Activated CD4-positive, alpha-beta memory T cell treated with anti-CD3 and anti-CD28 coated beads for 36 hours (primary cell): ENCODE measurements around the gene DYNLT2B. TPM values are rescaled to one million over a fixed set of nuclear protein-coding genes. Genes with fewer than 3 reads are reported as not detected.
A peak's percentile ranks its signal among the peaks of the same experiment; 100 is the strongest.

Experiments used
- CTCF ChIA-PET: fragments of 350-600 bp; sonication (Branson Sonifier 250); formaldehyde crosslinking; loops from one replicate; lab custom pipeline; 2021; ENCODE audit warnings: antibody characterized with exemption, inconsistent platforms; lab: Charles Lee
- POLR2A ChIA-PET: fragments of 350-600 bp; sonication (Branson Sonifier 250); formaldehyde crosslinking; loops from one replicate; lab custom pipeline; 2021; ENCODE audit warnings: antibody characterized with exemption; lab: Charles Lee
- DNase-seq: peaks from one replicate; pipeline ENCODE4 v3.0.0-alpha.2; 2020
- H3K27ac Mint-ChIP-seq: one replicate; pipeline ENCODE4 v1.8.0; 2021; ENCODE audit warnings: mixed read lengths
- H3K27me3 Mint-ChIP-seq: one replicate; pipeline ENCODE4 v1.8.0; 2021; ENCODE audit warnings: mixed read lengths
- H3K36me3 Mint-ChIP-seq: one replicate; pipeline ENCODE4 v1.8.0; 2021; ENCODE audit warnings: mixed read lengths
- H3K4me1 Mint-ChIP-seq: one replicate; pipeline ENCODE4 v1.8.0; 2021; ENCODE audit warnings: low read depth, mixed read lengths
- H3K4me3 Mint-ChIP-seq: one replicate; pipeline ENCODE4 v1.8.0; 2021; ENCODE audit warnings: mild to moderate bottlenecking, mixed read lengths
- H3K9me3 Mint-ChIP-seq: one replicate; pipeline ENCODE4 v1.8.0; 2021; ENCODE audit warnings: mixed read lengths
- intact Hi-C: fragments of 100-400 bp; cut with micrococcal nuclease; formaldehyde crosslinking; loops from one replicate; pipeline ENCODE4 v1.15.1; 2023
- total RNA-seq, 2 experiments: library from RNA; stranded (reverse); gene quantifications; one replicate each; pipeline ENCODE4 v1.2.3, GENCODE V29; 2021

DYNLT2B gene
- total RNA-seq, 2 experiments from 2014 or later, result 15.8 to 17.1 TPM

DNA sequence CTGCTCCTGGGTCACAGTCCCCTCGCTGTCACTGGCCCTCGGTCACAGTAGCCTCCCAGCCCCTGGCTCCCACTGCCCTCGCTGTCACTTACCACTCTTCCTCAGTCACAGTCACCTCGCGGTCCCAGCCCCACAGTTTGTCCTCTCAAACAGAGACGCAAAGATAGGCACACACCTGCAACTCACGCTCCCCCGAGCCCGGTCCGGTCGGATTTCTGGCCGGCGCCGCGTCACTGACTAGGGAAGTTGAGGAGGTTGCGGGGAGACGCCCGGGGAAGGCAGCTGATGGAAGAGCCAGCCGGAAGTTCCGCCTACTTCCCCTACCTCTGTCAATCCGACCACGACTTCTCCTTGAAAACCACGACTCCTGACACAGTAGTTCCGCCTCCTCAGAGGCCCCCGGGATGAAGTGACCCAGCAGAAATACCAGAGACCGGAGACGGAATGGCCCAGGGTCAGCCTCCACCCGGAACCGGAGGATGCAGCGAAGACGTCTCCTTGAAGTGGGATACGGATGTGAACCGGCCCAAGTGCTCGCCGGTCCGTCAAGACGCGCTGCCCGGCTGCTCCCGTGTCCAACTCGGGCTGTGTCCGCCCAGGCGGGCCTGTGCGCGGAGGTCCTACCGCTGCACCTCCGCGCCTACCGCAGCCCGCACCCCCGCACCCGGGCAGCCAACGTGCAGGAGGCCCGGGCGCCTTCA lies 30.4 kb downstream of the DYNLT2B start, which contains the start of gene PCYT1A:
PCYT1A (minus strand) TSS at position 287 of the 701 bp plus-strand sequence. CDS start 17,195 bp downstream, outside the sequence.
- Mint-ChIP-seq H3K4me3 (peak within 1 kb of the TSS; percentile 100), H3K36me3 (peaks cover 8% of the 10 kb centered on the region), H3K9me3 (no peaks in the 10 kb centered on the region), H3K4me1 (peaks cover 39% of the 10 kb centered on the region), H3K27me3 (no peaks in the 10 kb centered on the region), H3K27ac (peak within 1 kb of the TSS; percentile 98)
- peak; percentile 87 for DNase-seq
- intact Hi-C loops, result loop anchor here (1.0 kb wide), 4 partner anchors 8 to 216 kb away; partner anchors contain the start of gene RNF168
- POLR2A ChIA-PET, result interaction anchor here (0.6 to 1.5 kb wide), 2 partner anchors 215 to 216 kb away, joined by 3 read pairs; partner anchors contain the start of gene RNF168
- CTCF ChIA-PET, result no interaction called here

- intact Hi-C loops, result loop anchor here (1.0 kb wide), 4 partner anchors 8 to 216 kb away; partner anchors contain the start of gene RNF168
- peak; percentile 49 for DNase-seq
- Mint-ChIP-seq H3K27me3 (no peaks in the 10 kb centered on the region), H3K4me3 (peak overlapping the region; percentile 100), H3K4me1 (peaks cover 42% of the 10 kb centered on the region), H3K27ac (peak overlapping the region; percentile 98), H3K9me3 (no peaks in the 10 kb centered on the region), H3K36me3 (peaks cover 8% of the 10 kb centered on the region)
- CTCF ChIA-PET, result no interaction called here
- POLR2A ChIA-PET, result interaction anchor here (1.5 kb wide), 1 partner anchor 216 kb away, joined by 3 read pairs; the partner anchor contains the start of gene RNF168
Measured at GRCh38 chr3:196287090-196287439, 31.0 kb downstream of the DYNLT2B start.

DNA sequence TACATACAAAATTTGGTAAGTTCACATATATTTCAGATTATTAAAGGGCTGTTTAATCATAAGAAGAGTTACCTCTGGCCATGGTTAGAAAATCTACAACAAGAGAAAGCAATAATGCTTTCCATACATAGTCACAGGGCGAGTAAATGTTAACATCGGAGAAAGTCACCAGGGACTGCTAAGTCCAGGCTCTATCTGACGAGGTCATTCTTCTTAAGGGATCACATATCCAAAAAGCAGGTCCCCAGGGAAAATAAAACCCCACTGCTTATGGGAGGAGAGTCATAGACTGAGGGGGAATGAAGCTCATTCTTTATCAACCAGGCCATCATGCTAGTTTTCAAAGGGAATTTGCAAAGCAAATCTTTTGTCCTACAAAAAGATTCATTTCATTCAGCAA lies 33.6 kb downstream of the DYNLT2B start:
- Mint-ChIP-seq H3K27ac (no peak overlapping the region), H3K9me3 (no peaks in the 10 kb centered on the region), H3K36me3 (peaks cover 8% of the 10 kb centered on the region), H3K4me3 (no peak overlapping the region), H3K4me1 (peaks cover 65% of the 10 kb centered on the region), H3K27me3 (no peaks in the 10 kb centered on the region)
- no peak for DNase-seq
- POLR2A ChIA-PET, result no interaction called here
- CTCF ChIA-PET, result interaction anchor here (1.1 kb wide), 1 partner anchor 245 kb away, joined by 3 read pairs; no protein-coding TSS in a partner anchor
- intact Hi-C loops, result no loop called here

GRCh38 chr3:196281962-196282361 lies 36.1 kb downstream of the DYNLT2B start:
- intact Hi-C loops, result no loop called here
- H3K27ac Mint-ChIP-seq, result no peak overlapping the region
- no peak overlapping the region for H3K4me3 Mint-ChIP-seq
- peaks cover 77% of the 10 kb centered on the region for H3K4me1 Mint-ChIP-seq
- peaks cover 7% of the 10 kb centered on the region for H3K36me3 Mint-ChIP-seq
- H3K27me3 Mint-ChIP-seq, result no peaks in the 10 kb centered on the region
- no peaks in the 10 kb centered on the region for H3K9me3 Mint-ChIP-seq
- ChIA-PET POLR2A (interaction anchor here (0.8 kb wide), 1 partner anchor 12 kb away, joined by 3 read pairs; no protein-coding TSS in a partner anchor), CTCF (interaction anchor here (0.6 to 1.8 kb wide), 3 partner anchors 22 to 241 kb away, joined by 3 to 7 read pairs (median 3); no protein-coding TSS in a partner anchor)
- no peak for DNase-seq

DNA sequence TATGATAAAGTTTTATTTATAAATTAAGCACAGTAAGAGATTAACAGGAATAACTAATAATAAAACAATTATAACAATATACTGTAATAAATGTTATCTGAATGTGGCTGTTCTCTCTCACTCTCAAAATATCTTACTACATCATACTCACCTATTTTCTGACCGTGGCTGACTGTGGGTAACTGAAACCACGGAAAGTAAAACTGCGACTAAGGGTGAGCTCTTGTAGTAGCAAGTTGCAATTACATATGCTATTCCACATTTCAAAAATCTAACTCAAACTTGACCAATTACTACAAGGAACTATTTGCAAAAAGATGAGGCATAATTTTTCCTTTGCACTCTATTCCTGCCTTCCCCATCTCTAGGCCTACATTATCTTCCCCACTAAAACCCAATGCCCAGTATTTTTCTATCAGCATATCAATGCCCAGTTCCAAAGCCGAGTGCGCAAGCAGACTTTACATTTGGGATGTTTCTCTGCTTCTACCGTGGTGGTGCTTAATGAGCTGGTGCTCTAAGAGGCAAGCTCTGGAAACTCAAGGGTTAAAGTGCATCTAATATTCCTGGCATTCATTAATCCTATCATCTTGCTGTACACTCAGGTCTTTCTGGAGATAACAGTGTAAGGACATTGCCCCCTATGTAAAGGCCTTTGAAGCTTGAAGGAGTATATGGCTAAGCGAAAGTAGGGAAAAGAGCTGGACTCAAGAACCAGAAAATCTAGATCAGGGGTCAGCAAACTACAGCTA lies 37.2 kb downstream of the DYNLT2B start:
- ChIA-PET CTCF (interaction anchor here (0.9 to 1.8 kb wide), 4 partner anchors 21 to 242 kb away, joined by 3 to 7 read pairs (median 4); partner anchors contain the start of gene DYNLT2B), POLR2A (no interaction called here)
- Mint-ChIP-seq H3K27ac (peak overlapping the region; percentile 16), H3K36me3 (peaks cover 6% of the 10 kb centered on the region), H3K9me3 (no peaks in the 10 kb centered on the region), H3K4me3 (no peak overlapping the region), H3K27me3 (no peaks in the 10 kb centered on the region), H3K4me1 (peaks cover 68% of the 10 kb centered on the region)
- peak; percentile 64 for DNase-seq
- intact Hi-C loops, result no loop called here

DNA sequence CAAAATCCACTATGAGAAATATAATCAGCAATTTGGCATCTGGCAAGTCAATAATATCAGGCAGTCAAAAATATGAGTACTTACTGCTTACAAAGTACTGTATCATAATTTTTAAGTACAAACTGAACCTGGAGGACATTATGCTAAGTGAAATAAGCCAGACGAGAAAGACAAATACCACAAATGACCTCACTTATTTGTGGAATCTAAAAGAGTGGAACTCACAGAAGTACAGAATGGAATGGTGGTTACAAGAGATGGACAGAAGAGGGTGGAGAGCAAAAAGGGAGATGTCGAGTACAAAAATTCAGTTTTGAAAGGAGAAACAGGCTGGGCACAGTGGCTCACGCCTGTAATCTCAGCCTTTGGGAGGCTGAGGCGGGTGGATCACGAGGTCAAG lies 42.9 kb downstream of the DYNLT2B start:
- CTCF ChIA-PET, result interaction anchor here (0.6 to 1.0 kb wide), 2 partner anchors 139 to 254 kb away, joined by 3 to 4 read pairs; no protein-coding TSS in a partner anchor
- DNase-seq, result no peak
- Mint-ChIP-seq H3K27ac (peak overlapping the region; percentile 90), H3K27me3 (no peaks in the 10 kb centered on the region), H3K36me3 (peaks cover 17% of the 10 kb centered on the region), H3K4me3 (peak overlapping the region; percentile 53), H3K4me1 (peaks cover 67% of the 10 kb centered on the region), H3K9me3 (no peaks in the 10 kb centered on the region)
- intact Hi-C loops, result no loop called here
- POLR2A ChIA-PET, result interaction anchor here (0.9 kb wide), 1 partner anchor 43 kb away, joined by 3 read pairs; the partner anchor contains the start of gene DYNLT2B

GRCh38 chr3:196274585-196274984 lies 43.5 kb downstream of the DYNLT2B start:
- Mint-ChIP-seq H3K27me3 (no peaks in the 10 kb centered on the region), H3K9me3 (no peaks in the 10 kb centered on the region), H3K36me3 (peaks cover 19% of the 10 kb centered on the region), H3K27ac (peak overlapping the region; percentile 90), H3K4me3 (peak overlapping the region; percentile 53), H3K4me1 (peaks cover 67% of the 10 kb centered on the region)
- DNase-seq, result peak; percentile 81
- CTCF ChIA-PET, result interaction anchor here (0.6 to 1.0 kb wide), 2 partner anchors 140 to 254 kb away, joined by 3 to 4 read pairs; no protein-coding TSS in a partner anchor
- POLR2A ChIA-PET, result interaction anchor here (0.9 kb wide), 1 partner anchor 43 kb away, joined by 3 read pairs; the partner anchor contains the start of gene DYNLT2B
- intact Hi-C loops, result loop anchor here (1.0 to 5.0 kb wide), 6 partner anchors 13 to 293 kb away; partner anchors contain the start of genes DYNLT2B, FBXO45, PCYT1A and UBXN7

DNA sequence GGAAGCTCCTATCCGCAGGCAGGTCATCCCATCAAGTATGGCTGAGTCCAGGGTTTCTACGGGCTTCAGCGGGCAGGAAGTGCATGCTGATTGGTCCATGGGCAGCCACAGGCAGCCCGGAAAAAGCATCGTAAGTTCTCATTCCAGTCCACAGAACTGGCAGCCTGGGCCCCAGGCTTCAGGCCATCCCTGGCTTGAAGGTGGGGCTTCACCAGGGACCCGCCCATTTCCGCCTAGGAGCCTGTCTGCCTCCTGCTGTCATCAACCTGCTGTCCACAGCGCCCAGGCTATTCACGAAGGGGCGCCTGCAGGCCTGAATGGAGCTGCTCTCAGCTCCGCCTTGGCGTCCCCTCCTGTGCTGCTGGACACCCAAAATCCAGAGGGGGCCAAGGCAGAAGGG lies 44.4 kb downstream of the DYNLT2B start:
- POLR2A ChIA-PET, result interaction anchor here (0.9 kb wide), 1 partner anchor 44 kb away, joined by 3 read pairs; no protein-coding TSS in a partner anchor

DNA sequence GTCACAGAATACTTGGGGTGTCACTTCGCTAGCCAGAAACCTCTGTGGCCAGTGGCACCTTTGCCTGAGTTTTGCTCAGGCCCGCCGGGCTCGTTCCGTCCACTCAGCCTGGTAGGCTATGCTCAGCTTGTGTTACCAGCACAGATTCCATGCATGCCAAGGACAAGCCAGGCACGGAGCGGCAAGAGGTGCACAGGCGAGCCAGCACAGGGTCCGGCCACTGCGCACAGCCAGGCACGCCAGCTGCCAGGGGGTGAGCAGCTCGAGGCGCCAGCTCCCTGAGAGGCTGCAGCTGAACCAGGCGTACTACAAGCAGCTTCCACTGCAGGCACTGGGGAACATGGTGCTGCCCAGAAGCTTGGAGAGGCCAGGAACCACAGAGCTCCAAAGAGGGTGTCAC lies 45.2 kb downstream of the DYNLT2B start:
- no peaks in the 10 kb centered on the region for H3K9me3 Mint-ChIP-seq

More for the DNA sequence above, 44.4 kb downstream of the DYNLT2B start:
- H3K4me3 Mint-ChIP-seq, result no peak overlapping the region
- no peaks in the 10 kb centered on the region for H3K9me3 Mint-ChIP-seq
- H3K27me3 Mint-ChIP-seq, result no peaks in the 10 kb centered on the region
- H3K4me1 Mint-ChIP-seq, result peaks cover 63% of the 10 kb centered on the region
- DNase-seq, result peak; percentile 44
- intact Hi-C loops, result loop anchor here (1.0 to 5.0 kb wide), 6 partner anchors 14 to 294 kb away; partner anchors contain the start of genes DYNLT2B, FBXO45, PCYT1A and UBXN7
- H3K27ac Mint-ChIP-seq, result peak overlapping the region; percentile 90
- CTCF ChIA-PET, result interaction anchor here (0.8 to 2.1 kb wide), 2 partner anchors 20 to 411 kb away, joined by 3 to 6 read pairs; no protein-coding TSS in a partner anchor
- H3K36me3 Mint-ChIP-seq, result peaks cover 25% of the 10 kb centered on the region

GRCh38 chr3:196270499-196270898 lies 47.5 kb downstream of the DYNLT2B start:
- intact Hi-C loops, result loop anchor here (5.0 kb wide), 2 partner anchors 257 to 297 kb away; partner anchors contain the start of genes FBXO45 and WDR53
- H3K9me3 Mint-ChIP-seq, result no peaks in the 10 kb centered on the region
- H3K27me3 Mint-ChIP-seq, result no peaks in the 10 kb centered on the region
- CTCF ChIA-PET, result no interaction called here
- H3K36me3 Mint-ChIP-seq, result peaks cover 27% of the 10 kb centered on the region
- no peak for DNase-seq
- no peak overlapping the region for H3K27ac Mint-ChIP-seq
- H3K4me3 Mint-ChIP-seq, result no peak overlapping the region
- POLR2A ChIA-PET, result interaction anchor here (1.0 kb wide), 1 partner anchor 11 kb away, joined by 3 read pairs; no protein-coding TSS in a partner anchor
- H3K4me1 Mint-ChIP-seq, result peaks cover 49% of the 10 kb centered on the region

More for the DNA sequence above, 45.2 kb downstream of the DYNLT2B start:
- ChIA-PET CTCF (interaction anchor here (2.1 kb wide), 1 partner anchor 20 kb away, joined by 6 read pairs; no protein-coding TSS in a partner anchor), POLR2A (interaction anchor here (0.9 kb wide), 2 partner anchors 42 to 44 kb away, joined by 3 read pairs; no protein-coding TSS in a partner anchor)
- Mint-ChIP-seq H3K27me3 (no peaks in the 10 kb centered on the region), H3K36me3 (peaks cover 25% of the 10 kb centered on the region), H3K4me1 (peaks cover 58% of the 10 kb centered on the region), H3K27ac (peak overlapping the region; percentile 57), H3K4me3 (no peak overlapping the region)
- DNase-seq, result no peak
- intact Hi-C loops, result loop anchor here (5.0 kb wide), 2 partner anchors 254 to 294 kb away; partner anchors contain the start of genes FBXO45 and WDR53
